Measurements from ENCODE around the gene C5orf63. TPM values are rescaled to one million over a fixed set of nuclear protein-coding genes. Genes with fewer than 3 reads are reported as not detected.

Gene C5orf63
- total and polyA plus RNA-seq, 2 of the 13 experiments (the other 11 are each of a cell fraction or from before 2014, with no cell fraction given), result 7.9 to 8.8 TPM

- H3K27me3 ChIP-seq (ENCODE audit: control insufficient read depth in 1 of 2, insufficient read depth in 2 of 2, low read length in 2 of 2), result no peaks in the 10 kb centered on the region
- BruUV-seq (replicated peaks), result no TSS peak
- intact Hi-C loops (cut with micrococcal nuclease; ENCODE audit: unreplicated experiment), result no loop called here
- no peak overlapping the region for H3K4me2 ChIP-seq (ENCODE audit: low read depth, low read length)
- no peak overlapping the region for H3K4me3 ChIP-seq (replicated peaks in 1 of 3; ENCODE audit: insufficient read depth in 1 of 3, low read depth in 2 of 3, low read length in 3 of 3)
- in situ Hi-C loops (cut with HindIII; ENCODE audit: extremely low pct_ligation_motif_present, low pct_unique_long_range_greater_than_20kb), result no loop called here
- ChIA-PET CTCF (ENCODE audit: low intra/inter-chr PET ratio, low total read pairs) (no interaction called here), POLR2A (no interaction called here)
- H3K36me3 ChIP-seq (replicated peaks in 1 of 2; ENCODE audit: control insufficient read depth in 1 of 2, insufficient read depth in 2 of 2, low read length in 2 of 2), result no peaks in the 10 kb centered on the region
- 95% methylated on average over 4 of the region's 4 CpGs for WGBS (ENCODE audit: low lambda C conversion rate)
- TF ChIP-seq FOXJ3 (CRISPR knock-in tag; IDR thresholded peaks at IDR 0.05; ENCODE audit: borderline replicate concordance), result no peak
- no peak for TF ChIP-seq NBN (conservative IDR thresholded peaks at IDR 0.05)
- no peak for TF ChIP-seq ZNF572 (CRISPR knock-in tag; IDR thresholded peaks at IDR 0.05)
- no peak for TF ChIP-seq ZSCAN31 (CRISPR knock-in tag; IDR thresholded peaks at IDR 0.05; ENCODE audit: low read depth)
- TF ChIP-seq TIGD3 (CRISPR knock-in tag; IDR thresholded peaks at IDR 0.05; ENCODE audit: borderline replicate concordance), result no peak
- TF ChIP-seq ZSCAN20 (CRISPR knock-in tag; IDR thresholded peaks at IDR 0.05; ENCODE audit: borderline replicate concordance), result no peak
- TF ChIP-seq ZNF7 (CRISPR knock-in tag; IDR thresholded peaks at IDR 0.05), result no peak
- TF ChIP-seq ZNF569 (CRISPR knock-in tag; IDR thresholded peaks at IDR 0.05; ENCODE audit: borderline replicate concordance), result no peak
- no peak for TF ChIP-seq U2AF1 (optimal IDR thresholded peaks at IDR 0.05; ENCODE audit: low read depth, low read length)
- H3K9ac ChIP-seq (ENCODE audit: insufficient read depth, low read depth, low read length), result no peak overlapping the region
- no peak overlapping the region for H3K27ac ChIP-seq (ENCODE audit: extremely low read length, insufficient read depth, low read length)
- H3K9me3 ChIP-seq (ENCODE audit: low read length), result no peaks in the 10 kb centered on the region
- no peaks in the 10 kb centered on the region for H4K20me1 ChIP-seq (ENCODE audit: insufficient read depth, low read length)
- ATAC-seq (no peak), FAIRE-seq (no peak), DNase-seq (ENCODE audit: low spot score) (no peak)
- no peaks in the 10 kb centered on the region for H3K4me1 ChIP-seq (ENCODE audit: insufficient read depth, low read length)
- H3K79me2 ChIP-seq (ENCODE audit: insufficient read depth, low read length), result no peaks in the 10 kb centered on the region
- H2AFZ ChIP-seq (ENCODE audit: low read length), result no peak overlapping the region
Measured at GRCh38 chr5:127011153-127011552, 62.1 kb downstream of the C5orf63 start.

GRCh38 chr5:127010362-127010761 is 62.9 kb downstream of the C5orf63 start:
- WGBS (ENCODE audit: low lambda C conversion rate), result 66% methylated on average over 2 of the region's 2 CpGs
- no peak overlapping the region for H2AFZ ChIP-seq (ENCODE audit: low read length)
- no peaks in the 10 kb centered on the region for H3K79me2 ChIP-seq (ENCODE audit: insufficient read depth, low read length)
- no peak overlapping the region for H3K9ac ChIP-seq (ENCODE audit: insufficient read depth, low read depth, low read length)
- POLR2A ChIA-PET, result no interaction called here
- H3K4me1 ChIP-seq (ENCODE audit: insufficient read depth, low read length), result no peaks in the 10 kb centered on the region
- in situ Hi-C loops (cut with HindIII; ENCODE audit: extremely low pct_ligation_motif_present, low pct_unique_long_range_greater_than_20kb), result no loop called here
- H3K9me3 ChIP-seq (ENCODE audit: low read length), result no peaks in the 10 kb centered on the region
- no peak for DNase-seq (ENCODE audit: low spot score)
- FAIRE-seq, result no peak
- no peak overlapping the region for H3K27ac ChIP-seq (ENCODE audit: extremely low read length, insufficient read depth, low read length)
- H3K27me3 ChIP-seq (ENCODE audit: control insufficient read depth in 1 of 2, insufficient read depth in 2 of 2, low read length in 2 of 2), result no peaks in the 10 kb centered on the region
- ATAC-seq, result no peak
- no peak overlapping the region for H3K4me2 ChIP-seq (ENCODE audit: low read depth, low read length)
- intact Hi-C loops (cut with micrococcal nuclease; ENCODE audit: unreplicated experiment), result no loop called here
- no peaks in the 10 kb centered on the region for H3K36me3 ChIP-seq (replicated peaks in 1 of 2; ENCODE audit: control insufficient read depth in 1 of 2, insufficient read depth in 2 of 2, low read length in 2 of 2)
- H3K4me3 ChIP-seq (replicated peaks in 1 of 3; ENCODE audit: insufficient read depth in 1 of 3, low read depth in 2 of 3, low read length in 3 of 3), result no peak overlapping the region
- CTCF ChIA-PET (ENCODE audit: low intra/inter-chr PET ratio, low total read pairs), result no interaction called here
- BruUV-seq (replicated peaks), result no TSS peak
- no peaks in the 10 kb centered on the region for H4K20me1 ChIP-seq (ENCODE audit: insufficient read depth, low read length)
- TF ChIP-seq ZNF639 (CRISPR knock-in tag; conservative IDR thresholded peaks at IDR 0.05) (no peak), ARNT2 (CRISPR knock-in tag; IDR thresholded peaks at IDR 0.05; ENCODE audit: low read depth) (no peak), DNMT3B (CRISPR knock-in tag; conservative IDR thresholded peaks at IDR 0.05) (no peak), SMARCE1 (IDR thresholded peaks at IDR 0.05; ENCODE audit: borderline replicate concordance) (no peak), ZNF550 (CRISPR knock-in tag; IDR thresholded peaks at IDR 0.05; ENCODE audit: borderline replicate concordance) (no peak), HDAC6 (IDR thresholded peaks at IDR 0.05; ENCODE audit: low read depth, low read length) (no peak), ZZZ3 (CRISPR knock-in tag; IDR thresholded peaks at IDR 0.05; ENCODE audit: borderline replicate concordance) (no peak), CHD4 (IDR thresholded peaks at IDR 0.05; ENCODE audit: borderline replicate concordance, low read length) (no peak), ZKSCAN8 (CRISPR knock-in tag; IDR thresholded peaks at IDR 0.05; ENCODE audit: borderline replicate concordance) (no peak), NCOA5 (CRISPR knock-in tag; IDR thresholded peaks at IDR 0.05) (no peak), ZSCAN22 (CRISPR knock-in tag; IDR thresholded peaks at IDR 0.05) (no peak)
